HG03558 (cell line): Measurements from ENCODE around the gene EWSR1.
A peak's percentile ranks its signal among the peaks of the same experiment; 100 is the strongest.
"Not testable (repeated sequence)": the region's sequence is repeated elsewhere in the genome, so short reads cannot be mapped to it uniquely, and the experiment has no call there.

ENCODE experiments used
- ATAC-seq: cut with Tn5 transposase; IDR thresholded peaks from one replicate; pipeline ENCODE4 v1.9.1; 2021; ENCODE audit warnings: moderate number of reproducible peaks; ENCODE audit not compliant: unreplicated experiment; ENCODE audit errors: extremely low read depth

Gene EWSR1, protein sequence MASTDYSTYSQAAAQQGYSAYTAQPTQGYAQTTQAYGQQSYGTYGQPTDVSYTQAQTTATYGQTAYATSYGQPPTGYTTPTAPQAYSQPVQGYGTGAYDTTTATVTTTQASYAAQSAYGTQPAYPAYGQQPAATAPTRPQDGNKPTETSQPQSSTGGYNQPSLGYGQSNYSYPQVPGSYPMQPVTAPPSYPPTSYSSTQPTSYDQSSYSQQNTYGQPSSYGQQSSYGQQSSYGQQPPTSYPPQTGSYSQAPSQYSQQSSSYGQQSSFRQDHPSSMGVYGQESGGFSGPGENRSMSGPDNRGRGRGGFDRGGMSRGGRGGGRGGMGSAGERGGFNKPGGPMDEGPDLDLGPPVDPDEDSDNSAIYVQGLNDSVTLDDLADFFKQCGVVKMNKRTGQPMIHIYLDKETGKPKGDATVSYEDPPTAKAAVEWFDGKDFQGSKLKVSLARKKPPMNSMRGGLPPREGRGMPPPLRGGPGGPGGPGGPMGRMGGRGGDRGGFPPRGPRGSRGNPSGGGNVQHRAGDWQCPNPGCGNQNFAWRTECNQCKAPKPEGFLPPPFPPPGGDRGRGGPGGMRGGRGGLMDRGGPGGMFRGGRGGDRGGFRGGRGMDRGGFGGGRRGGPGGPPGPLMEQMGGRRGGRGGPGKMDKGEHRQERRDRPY

GRCh38 chr22:29267858-29268510, at the start of gene EWSR1, which contains the start of gene RHBDD3:
EWSR1 (plus strand) TSS chr22:29268268; CDS start chr22:29268337, 69 bp downstream.
RHBDD3 (minus strand) TSS chr22:29267981; CDS start chr22:29265626, 2,355 bp downstream.
- ATAC-seq, result peak; percentile 40

DNA sequence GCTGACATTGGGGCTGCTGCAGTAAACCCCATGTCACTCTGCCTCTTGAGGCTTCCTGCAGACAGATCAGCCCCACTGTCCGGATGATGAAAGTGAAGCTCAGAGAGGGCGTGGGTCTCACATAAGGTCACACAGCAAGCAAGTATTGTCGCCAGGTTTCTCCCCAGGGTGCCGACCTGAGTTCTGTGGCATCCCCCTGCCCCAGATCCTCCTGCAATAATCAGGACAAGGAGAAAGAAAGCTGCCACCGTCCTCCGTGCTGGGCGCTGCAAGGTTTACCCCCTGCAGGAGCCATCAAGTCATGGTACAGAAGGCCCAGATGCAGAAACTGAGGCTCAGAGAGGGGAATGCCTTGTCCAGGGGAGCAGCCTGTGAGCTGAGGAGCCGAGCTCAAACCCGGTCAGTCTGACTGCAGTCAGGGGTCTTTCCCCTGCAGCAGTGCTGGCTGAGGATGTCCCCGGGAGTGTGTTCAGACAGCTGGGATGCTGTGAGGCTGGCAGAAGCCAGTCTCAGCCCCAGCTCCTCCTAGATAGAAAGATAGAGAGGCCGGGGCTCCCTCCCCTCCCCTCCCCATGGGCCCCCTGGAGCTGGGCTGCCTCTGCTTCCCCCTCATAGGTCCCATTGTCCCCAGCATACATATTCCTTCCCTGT, 49.2 kb upstream of the EWSR1 start:
- ATAC-seq, result no peak

- not testable (repeated sequence) for ATAC-seq
Measured at GRCh38 chr22:29219409-29219782, 48.7 kb upstream of the EWSR1 start.

DNA sequence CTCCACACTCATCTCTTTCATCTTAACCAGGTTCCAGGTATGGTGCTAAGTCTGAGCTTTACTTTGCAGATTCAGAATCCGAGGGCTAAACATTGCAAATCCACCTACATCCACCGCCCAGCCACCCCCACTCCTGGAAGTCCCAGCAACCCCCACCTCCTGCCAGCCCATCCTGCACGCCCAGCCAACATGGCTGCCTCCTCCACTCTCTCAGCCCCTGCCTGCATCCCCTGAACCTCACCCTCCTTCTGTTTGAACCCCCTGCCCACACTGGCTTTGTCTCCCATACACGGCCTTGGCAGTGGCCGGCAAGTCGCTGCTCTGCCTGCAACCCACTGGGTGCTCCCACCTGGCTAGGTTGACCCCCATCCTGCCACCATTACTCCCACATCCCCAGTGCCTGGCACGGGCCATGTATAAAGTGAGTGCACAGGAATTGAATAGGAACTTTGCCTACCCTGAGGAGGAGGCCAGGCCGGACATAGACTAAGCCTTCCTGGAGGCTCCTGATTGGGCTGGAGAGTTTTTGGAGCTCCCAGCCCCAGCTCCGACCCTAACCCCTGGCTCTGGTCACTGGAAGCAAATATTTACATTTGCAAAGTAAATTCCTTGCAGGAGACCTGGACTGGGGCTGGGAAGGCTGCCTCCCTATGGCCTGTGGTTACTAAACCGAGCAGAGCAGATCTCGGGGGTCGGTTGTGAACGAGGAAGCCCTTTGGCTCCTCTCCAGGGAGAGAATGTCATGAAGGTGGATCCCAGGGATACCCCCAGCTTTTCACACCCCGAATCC, 48.0 kb upstream of the EWSR1 start:
- ATAC-seq, result no peak

DNA sequence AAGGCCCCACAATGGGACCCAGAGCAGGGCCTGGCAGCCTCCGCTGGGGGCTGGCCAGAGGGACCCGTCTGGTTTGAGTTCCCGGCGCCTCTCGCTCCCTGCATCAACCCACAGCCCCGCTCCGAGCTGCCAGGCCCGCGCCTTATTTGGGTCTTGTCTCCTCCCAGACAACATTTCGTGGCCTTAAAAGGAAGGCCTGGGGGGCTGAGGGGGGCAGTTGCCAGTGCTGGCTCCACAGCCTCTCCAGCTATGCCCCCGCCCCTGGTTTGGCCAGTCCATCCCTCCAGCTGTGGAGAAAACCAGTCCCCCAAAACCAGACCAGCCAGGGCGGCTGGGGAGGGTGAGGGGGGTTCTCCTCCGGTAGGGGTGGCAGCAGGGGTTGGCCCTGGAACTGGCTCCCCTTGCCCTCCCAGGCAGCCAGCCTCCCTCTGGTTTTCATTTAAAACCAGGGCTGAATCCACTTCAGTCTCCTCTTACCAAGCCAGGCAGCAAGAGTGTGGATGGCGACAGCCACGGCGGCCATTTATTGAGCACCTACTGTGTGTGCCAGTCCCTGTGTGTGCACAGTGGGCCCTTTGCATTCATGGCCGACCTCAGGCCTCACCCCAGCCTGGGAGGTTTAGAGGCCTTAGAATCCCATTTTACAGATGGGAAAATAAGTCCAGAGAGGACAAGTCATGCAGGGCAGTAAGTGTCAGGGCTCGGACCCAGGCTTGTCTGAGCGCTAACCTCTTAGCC, 43.8 kb upstream of the EWSR1 start:
- ATAC-seq, result no peak

DNA sequence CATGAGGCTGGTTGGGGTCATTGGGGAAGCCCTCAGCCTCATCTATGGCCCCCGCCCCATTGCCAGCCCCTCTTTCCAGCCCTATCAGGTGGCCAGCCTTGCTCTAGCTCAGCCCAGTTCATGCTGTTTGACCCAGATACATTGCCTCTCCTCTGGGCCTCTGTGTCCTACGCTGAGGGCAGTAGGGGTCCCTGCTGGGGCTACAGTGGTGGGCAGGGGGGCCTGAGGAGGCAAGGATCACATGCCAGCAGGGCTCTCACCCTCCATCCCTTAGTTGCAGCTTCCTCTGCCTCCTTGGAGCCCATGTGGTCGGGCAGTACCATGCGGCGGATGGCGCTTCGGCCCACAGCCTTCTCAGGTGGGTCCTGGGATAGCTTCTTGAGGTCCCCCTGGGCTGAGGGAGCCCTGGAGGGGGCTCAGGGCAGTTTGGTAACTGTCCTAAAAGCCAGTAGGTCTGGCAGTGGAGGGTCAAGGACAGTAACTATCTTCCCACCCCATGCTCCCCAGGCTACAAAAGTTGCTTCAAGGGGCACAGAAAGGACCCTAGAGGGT, 43.1 kb upstream of the EWSR1 start:
- ATAC-seq, result no peak

- ATAC-seq, result no peak
Measured at GRCh38 chr22:29225422-29226090, 42.5 kb upstream of the EWSR1 start.

DNA sequence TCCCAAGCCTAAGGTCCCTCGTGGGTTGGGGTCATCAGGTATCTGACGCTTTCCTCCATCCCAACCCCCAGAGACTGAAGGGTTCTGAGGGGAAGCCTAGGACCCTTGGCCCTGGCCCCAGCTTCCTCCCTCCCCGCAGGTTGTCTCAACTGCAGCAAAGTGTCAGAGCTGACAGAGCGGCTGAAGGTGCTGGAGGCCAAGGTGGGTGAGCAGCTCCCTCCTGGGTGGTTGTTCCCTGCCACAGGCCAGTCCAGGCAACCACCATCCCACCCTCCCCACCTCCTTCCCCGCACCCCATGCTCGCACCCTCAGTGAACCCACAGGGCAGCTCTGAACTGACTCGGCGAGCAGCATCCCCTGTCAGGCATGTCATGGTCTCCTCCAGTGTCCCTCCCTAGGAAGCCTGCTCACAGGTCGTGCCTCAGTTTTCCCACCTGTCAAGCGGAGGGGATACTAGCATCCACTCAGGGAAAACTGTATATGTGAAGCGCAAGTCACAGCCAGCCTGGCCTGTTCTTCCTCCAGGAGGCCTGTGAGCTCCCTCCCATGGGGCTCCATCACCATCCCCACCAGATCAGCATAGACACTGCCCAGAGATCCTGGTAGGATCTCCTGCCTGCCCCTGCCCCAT, 41.6 kb upstream of the EWSR1 start:
- ATAC-seq, result no peak

DNA sequence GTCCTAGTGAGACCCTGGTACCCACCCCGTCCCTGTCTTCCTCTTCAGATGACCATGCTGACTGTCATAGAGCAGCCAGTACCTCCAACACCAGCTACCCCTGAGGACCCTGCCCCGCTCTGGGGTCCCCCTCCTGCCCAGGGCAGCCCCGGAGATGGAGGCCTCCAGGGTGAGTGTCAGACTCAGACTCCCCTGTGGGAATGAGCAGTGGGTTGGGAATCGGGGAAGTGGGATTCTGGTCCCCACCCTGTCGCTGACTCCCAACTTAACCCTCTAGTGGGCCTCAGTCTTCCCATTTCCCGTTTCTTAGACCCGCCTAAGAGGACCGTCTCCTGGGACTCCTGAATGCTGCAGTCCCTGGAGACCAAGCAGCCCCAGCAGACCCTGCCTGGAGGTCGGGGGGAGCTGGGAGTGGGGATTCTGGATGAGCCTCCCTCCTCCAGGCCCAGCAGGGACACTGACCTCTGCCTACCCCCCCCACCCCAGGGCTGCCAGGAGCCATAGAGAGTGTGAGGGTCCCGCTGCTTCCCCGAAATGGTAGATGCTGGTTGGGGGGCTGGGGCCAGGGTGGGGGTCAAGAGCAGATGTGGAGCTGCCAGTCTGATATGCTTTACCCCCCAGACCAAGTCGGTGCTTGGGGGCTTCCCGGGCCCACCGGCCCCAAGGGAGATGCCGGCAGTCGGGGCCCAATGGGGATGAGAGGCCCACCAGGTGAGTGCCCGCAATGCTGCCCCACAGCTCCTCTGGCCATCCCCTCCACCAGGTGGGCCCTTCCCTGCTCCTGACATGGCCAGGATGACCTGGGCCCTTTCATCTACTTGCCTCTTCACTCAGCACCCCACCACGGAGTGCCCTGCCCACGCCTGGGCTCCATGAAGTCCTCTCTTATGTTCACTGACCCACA, 36.8 kb upstream of the EWSR1 start:
- no peak for ATAC-seq

DNA sequence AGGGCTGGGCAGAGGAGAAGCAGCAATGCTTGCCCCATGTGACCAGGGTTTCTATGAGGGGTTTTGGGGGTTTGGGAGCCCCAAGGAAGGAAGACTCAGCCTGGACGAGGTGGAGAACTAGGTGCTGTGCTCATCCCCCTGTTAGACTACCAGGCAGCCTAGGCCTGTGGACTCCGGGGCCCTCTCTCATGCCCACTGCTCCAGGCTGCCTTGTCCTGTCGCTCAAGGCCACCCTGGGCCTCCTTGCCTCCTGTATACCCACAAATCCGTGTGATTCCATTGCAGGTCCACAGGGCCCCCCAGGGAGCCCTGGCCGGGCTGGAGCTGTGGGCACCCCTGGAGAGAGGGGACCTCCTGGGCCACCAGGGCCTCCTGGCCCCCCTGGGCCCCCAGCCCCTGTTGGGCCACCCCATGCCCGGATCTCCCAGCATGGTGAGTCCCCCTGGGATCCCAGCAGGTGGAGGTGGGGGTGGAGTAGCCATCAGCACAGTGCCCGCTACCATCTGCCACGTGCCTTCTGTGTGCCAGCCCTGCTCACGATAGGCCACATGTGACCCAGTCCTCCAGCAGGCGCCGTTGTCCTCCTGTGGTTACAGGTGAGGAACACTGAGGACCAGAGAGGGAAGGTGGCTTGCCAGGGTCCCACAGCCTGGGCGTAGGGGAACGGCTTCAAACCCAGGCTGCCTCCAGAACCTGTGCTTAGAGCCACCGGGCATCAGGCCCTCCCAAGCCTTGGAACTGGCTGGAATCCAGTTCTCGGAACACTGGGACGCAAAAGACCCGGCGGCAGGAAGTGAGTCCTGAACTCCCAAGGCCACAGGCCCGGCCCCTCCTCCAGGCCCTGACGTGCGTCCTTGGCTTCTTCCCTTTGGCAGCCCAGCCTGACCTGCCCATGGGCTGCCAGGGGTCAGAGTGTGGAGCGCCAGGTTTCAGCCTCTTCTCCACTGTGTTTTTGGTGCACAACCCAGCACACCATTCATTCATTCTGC, 35.8 kb upstream of the EWSR1 start:
- no peak for ATAC-seq

DNA sequence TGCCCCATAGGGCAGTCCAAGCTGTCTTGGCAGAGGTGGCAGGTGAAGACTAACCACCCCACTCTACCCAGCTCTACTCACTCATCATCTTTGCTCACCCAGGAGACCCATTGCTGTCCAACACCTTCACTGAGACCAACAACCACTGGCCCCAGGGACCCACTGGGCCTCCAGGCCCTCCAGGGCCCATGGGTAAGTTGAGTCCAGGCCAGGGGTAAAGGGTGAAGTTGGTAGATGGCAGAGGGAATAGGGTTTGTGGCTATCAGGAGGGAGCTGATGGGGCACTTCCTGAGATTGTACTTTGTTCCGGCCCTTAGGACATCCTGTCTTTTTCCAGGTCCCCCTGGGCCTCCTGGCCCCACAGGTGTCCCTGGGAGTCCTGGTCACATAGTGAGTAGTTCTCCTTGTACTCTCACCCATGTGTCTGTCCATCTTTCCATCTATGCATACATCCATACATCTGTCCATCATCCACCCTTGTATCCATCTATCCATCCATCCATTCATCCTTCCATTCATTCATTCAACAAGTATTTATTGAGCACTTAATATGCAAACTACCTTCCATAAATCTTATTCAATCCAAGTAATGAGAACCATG, 34.7 kb upstream of the EWSR1 start:
- ATAC-seq, result no peak

DNA sequence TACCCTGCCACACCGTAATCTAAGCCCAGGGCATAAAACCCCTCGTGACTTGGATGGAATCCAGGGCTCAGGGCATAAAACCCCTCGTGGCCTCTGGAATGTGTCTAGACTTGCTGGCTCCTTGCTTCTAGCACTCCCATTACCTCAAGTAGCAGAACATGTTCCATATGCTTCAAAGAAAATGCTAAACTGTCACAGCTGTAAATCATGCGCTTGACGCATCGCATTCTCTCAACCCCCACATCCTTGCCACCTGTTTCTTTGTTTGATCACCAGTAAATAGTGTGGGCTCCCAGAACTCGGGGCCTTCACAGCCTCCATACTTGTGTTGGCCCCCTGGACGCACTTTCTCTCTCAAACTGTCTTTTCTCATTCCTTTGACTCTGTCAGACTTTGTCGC, 27.6 kb upstream of the EWSR1 start:
- not testable (repeated sequence) for ATAC-seq

- no peak for ATAC-seq
Measured at GRCh38 chr22:29243874-29244446, 24.1 kb upstream of the EWSR1 start.

- ATAC-seq, result no peak
Measured at GRCh38 chr22:29244785-29245625, 23.1 kb upstream of the EWSR1 start.
